HepG2 (cell line): ENCODE results near the gene FAM174C. TPM values are rescaled to one million over a fixed set of nuclear protein-coding genes. Genes with fewer than 3 reads are reported as not detected.
A peak's percentile ranks its signal among the peaks of the same experiment; 100 is the strongest.

Experiments used
- ATF3 ChIP-seq: sonication (generic); formaldehyde crosslinking; IDR thresholded peaks from 2 replicates; pipeline ENCODE4 v1.4.0; 2020; ENCODE audit warnings: missing genetic modification reagents
- E2F2 ChIP-seq: sonication (generic); formaldehyde crosslinking; IDR thresholded peaks from 2 replicates; pipeline ENCODE4 v1.4.0; 2020; ENCODE audit warnings: missing genetic modification reagents, borderline replicate concordance
- FOXK1 ChIP-seq: sonication (generic); formaldehyde crosslinking; IDR thresholded peaks from 2 replicates; pipeline ENCODE4 v1.4.0; 2020; ENCODE audit warnings: low read depth, missing genetic modification reagents, borderline replicate concordance
- GPN1 ChIP-seq: sonication (generic); formaldehyde crosslinking; IDR thresholded peaks from 2 replicates; pipeline ENCODE4 v1.5.1; 2020; ENCODE audit warnings: missing genetic modification reagents, borderline replicate concordance
- HIVEP1 ChIP-seq: sonication (generic); formaldehyde crosslinking; IDR thresholded peaks from 2 replicates; pipeline ENCODE4 v1.4.0; 2020; ENCODE audit warnings: mild to moderate bottlenecking, missing genetic modification reagents
- IRF2 ChIP-seq: IDR thresholded peaks from 2 replicates; pipeline ENCODE4 v1.6.1; 2018; ENCODE audit warnings: missing genetic modification reagents, missing compliant biosample characterization
- ISL2 ChIP-seq: sonication (generic); formaldehyde crosslinking; IDR thresholded peaks from 2 replicates; pipeline ENCODE4 v1.5.0; 2020; ENCODE audit warnings: missing genetic modification reagents
- KDM1A ChIP-seq: IDR thresholded peaks from 2 replicates; pipeline ENCODE4 v1.6.1; 2016; ENCODE audit warnings: missing compliant biosample characterization
- MATR3 ChIP-seq: sonication (generic); formaldehyde crosslinking; IDR thresholded peaks from 2 replicates; pipeline ENCODE4 v1.4.0; 2020; ENCODE audit warnings: missing genetic modification reagents
- MED8 ChIP-seq: sonication (generic); formaldehyde crosslinking; IDR thresholded peaks from 2 replicates; pipeline ENCODE4 v1.8.1; 2023; ENCODE audit warnings: mild to moderate bottlenecking, missing genetic modification reagents; ENCODE audit not compliant: insufficient replicate concordance
- MTF2 ChIP-seq: sonication (generic); formaldehyde crosslinking; IDR thresholded peaks from 2 replicates; pipeline ENCODE4 v1.5.0; 2020; ENCODE audit warnings: missing genetic modification reagents, borderline replicate concordance
- PAWR ChIP-seq: sonication (generic); formaldehyde crosslinking; IDR thresholded peaks from 2 replicates; pipeline ENCODE4 v1.4.0; 2020; ENCODE audit warnings: missing genetic modification reagents, mild to moderate bottlenecking, borderline replicate concordance
- PAX8 ChIP-seq: sonication (generic); formaldehyde crosslinking; IDR thresholded peaks from 2 replicates; pipeline ENCODE4 v1.8.0; 2022; ENCODE audit warnings: mild to moderate bottlenecking, missing genetic modification reagents, borderline replicate concordance
- PHF20 ChIP-seq: sonication (generic); formaldehyde crosslinking; IDR thresholded peaks from 2 replicates; pipeline ENCODE4 v1.5.0; 2020; ENCODE audit warnings: mild to moderate bottlenecking, missing genetic modification reagents
- RAD21 ChIP-seq: fragments of 450-650 bp; formaldehyde crosslinking; IDR thresholded peaks from 2 replicates; pipeline ENCODE4 v1.5.0; 2020; ENCODE audit warnings: mild to moderate bottlenecking
- SAFB2 ChIP-seq: sonication (generic); formaldehyde crosslinking; IDR thresholded peaks from 2 replicates; pipeline ENCODE4 v1.5.1; 2020; ENCODE audit warnings: missing genetic modification reagents, low read depth, mild to moderate bottlenecking, borderline replicate concordance
- SAP130 ChIP-seq: IDR thresholded peaks from 2 replicates; pipeline ENCODE4 v1.6.1; 2016; ENCODE audit warnings: low read depth
- THYN1 ChIP-seq: sonication (generic); formaldehyde crosslinking; IDR thresholded peaks from 2 replicates; pipeline ENCODE4 v1.8.1; 2023; ENCODE audit warnings: low read depth, mild to moderate bottlenecking, moderate library complexity, missing genetic modification reagents, borderline replicate concordance
- ZNF121 ChIP-seq: sonication (generic); formaldehyde crosslinking; IDR thresholded peaks from 2 replicates; pipeline ENCODE4 v1.5.0; 2020; ENCODE audit warnings: mild to moderate bottlenecking, missing genetic modification reagents
- ZNF20 ChIP-seq: sonication (generic); formaldehyde crosslinking; IDR thresholded peaks from 2 replicates; pipeline ENCODE4 v1.4.0; 2020; ENCODE audit warnings: mild to moderate bottlenecking, moderate library complexity, missing genetic modification reagents
- ZNF577 ChIP-seq: sonication (generic); formaldehyde crosslinking; IDR thresholded peaks from 2 replicates; pipeline ENCODE4 v1.4.0; 2020; ENCODE audit warnings: mild to moderate bottlenecking, low read depth, missing genetic modification reagents, borderline replicate concordance
- ZNF597 ChIP-seq: sonication (generic); formaldehyde crosslinking; IDR thresholded peaks from 2 replicates; pipeline ENCODE4 v1.5.0; 2020; ENCODE audit warnings: missing genetic modification reagents
- ZNF605 ChIP-seq: sonication (generic); formaldehyde crosslinking; IDR thresholded peaks from 2 replicates; pipeline ENCODE4 v1.8.0; 2022; ENCODE audit warnings: mild to moderate bottlenecking, missing genetic modification reagents
- ZNF773 ChIP-seq: sonication (generic); formaldehyde crosslinking; IDR thresholded peaks from 2 replicates; pipeline ENCODE4 v1.4.0; 2020; ENCODE audit warnings: missing genetic modification reagents, borderline replicate concordance
- ZXDC ChIP-seq: sonication (generic); formaldehyde crosslinking; IDR thresholded peaks from 2 replicates; pipeline ENCODE4 v1.5.0; 2020; ENCODE audit warnings: mild to moderate bottlenecking, missing genetic modification reagents
- polyA plus RNA-seq, 8 experiments: library from polyadenylated mRNA; depleted of rRNA in 3 of 8; stranded (reverse) in 7 of 8; unstranded in 1 of 8; fragments of >200 nt; fragmentation: Illumina TruSeq in 4 of 8; extraction: Trizol in 4 of 8; gene quantifications; 2 replicates each; pipeline versions ENCODE4 v1.2.1 to v1.2.3, GENCODE V29; 2011 to 2016; ENCODE audit warnings: low read depth in 4 of 8, missing spikeins in 1 of 8, mixed read lengths in 1 of 8; ENCODE audit not compliant: insufficient read depth in 1 of 8
- total RNA-seq, 5 experiments: library from RNA; depleted of rRNA; stranded (reverse); fragments of >200 nt; fragmentation: Illumina TruSeq; extraction: Trizol; gene quantifications; 2 replicates each; pipeline ENCODE4 v1.2.3, GENCODE V29; 2016; ENCODE audit warnings: low read depth in 1 of 5

Gene FAM174C
- total and polyA plus RNA-seq, 2 of the 13 experiments (the other 11 are each of a cell fraction or from before 2014, with no cell fraction given): 19.5 to 31.3 TPM

- TF ChIP-seq E2F2 (CRISPR knock-in tag) (no peak), PHF20 (CRISPR knock-in tag) (no peak), SAFB2 (CRISPR knock-in tag) (no peak), ZNF577 (no peak), ATF3 (CRISPR knock-in tag) (peak; percentile 52), RAD21 (CRISPR knock-in tag) (no peak), FOXK1 (CRISPR knock-in tag) (no peak), GPN1 (CRISPR knock-in tag) (no peak), PAWR (CRISPR knock-in tag) (no peak), SAP130 (CRISPR knock-in tag) (peak; percentile 82), ZXDC (CRISPR knock-in tag) (no peak), ZNF20 (no peak), PAX8 (CRISPR knock-in tag) (no peak), KDM1A (CRISPR knock-in tag) (no peak), MATR3 (no peak), ZNF121 (CRISPR knock-in tag) (no peak), ZNF597 (CRISPR knock-in tag) (no peak), THYN1 (CRISPR knock-in tag) (no peak), MTF2 (no peak), ISL2 (no peak), ZNF773 (no peak), MED8 (no peak), HIVEP1 (CRISPR knock-in tag) (no peak), ZNF605 (CRISPR knock-in tag) (no peak; the same call in 1 of the 2 replicates), IRF2 (no peak)
These were observed 14.4 kb upstream of the FAM174C start (continued) for GRCh38 chr19:1260749-1261537.
